ENCODE measurements around the gene UBC. TPM values are rescaled to one million over a fixed set of nuclear protein-coding genes. Genes with fewer than 3 reads are reported as not detected.

Gene UBC
- total and polyA plus RNA-seq, 9 of the 15 experiments (the other 6 are each of a cell fraction or from before 2014, with no cell fraction given), result 533 to 1,153 (median 813) TPM

DNA sequence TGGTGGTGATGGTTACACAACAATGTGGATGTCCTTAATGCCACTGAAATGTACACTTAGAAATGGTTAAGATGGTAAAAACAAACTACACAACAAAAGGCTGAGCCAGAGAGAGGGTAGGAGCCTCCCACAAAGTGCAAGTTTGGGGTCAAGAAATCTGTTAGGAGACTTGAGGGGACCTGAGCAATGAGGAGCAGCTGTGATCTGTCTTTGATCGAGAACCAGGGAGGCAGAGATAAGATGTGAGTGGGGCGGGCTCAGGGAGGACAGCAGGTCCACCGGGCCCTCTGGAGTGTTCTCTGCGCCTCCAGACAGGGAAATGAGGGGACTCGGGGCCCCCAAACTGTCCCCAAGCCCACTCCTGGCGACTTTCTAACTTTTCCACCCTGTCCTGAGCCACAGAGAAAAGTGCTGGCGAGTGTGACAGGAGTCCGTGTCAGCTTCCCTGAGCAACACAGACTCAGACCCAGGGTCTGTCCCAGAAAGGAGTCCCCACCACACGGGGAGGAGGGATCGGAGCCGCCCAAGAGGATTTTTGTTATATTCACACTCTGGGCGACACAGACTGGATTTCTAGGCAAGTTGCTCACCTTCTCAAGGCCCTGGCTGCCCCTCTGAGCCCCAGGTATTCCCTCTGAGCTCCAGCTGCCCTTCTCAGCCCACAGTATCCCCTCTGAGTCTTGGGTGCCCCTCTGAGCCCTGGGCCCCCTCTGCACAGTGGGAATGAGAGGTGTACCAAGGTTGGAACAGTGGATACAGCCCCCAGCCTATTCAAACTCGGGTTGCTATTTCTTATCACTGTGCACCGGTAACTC, 39.3 kb downstream of the UBC start:
- H3K4me3 ChIP-seq, result no peak overlapping the region
- peaks cover 22 to 29% of the 10 kb centered on the region in 2 experiments; a peak in 4 of 5 replicates for H3K4me1 ChIP-seq (replicated peaks in 1 of 2; ENCODE audit: control insufficient read depth in 2 of 2, insufficient read depth in 2 of 2, low read length in 2 of 2)
- FAIRE-seq (peak; percentile 78), DNase-seq (ENCODE audit: extremely low read depth in 1 of 4, low spot score in 3 of 4) (peak; percentile 60 to 74 (median 67)), ATAC-seq (peak; percentile 80)
- WGBS (ENCODE audit: insufficient coverage, low coverage, missing lambda C conversion rate), result 4% methylated on average over 14 of the region's 14 CpGs
- H3K79me2 ChIP-seq (ENCODE audit: control insufficient read depth, insufficient read depth, low read length), result no peaks in the 10 kb centered on the region
- H4K20me1 ChIP-seq (replicated peaks; ENCODE audit: control insufficient read depth, insufficient read depth, low read length), result no peaks in the 10 kb centered on the region
- ChIA-PET POLR2A (interaction anchor here (1.0 to 1.1 kb wide), 2 partner anchors 10 to 41 kb away, joined by 3 read pairs; no protein-coding TSS in a partner anchor), CTCF (ENCODE audit: low intra/inter-chr PET ratio) (no interaction called here)
- H3K27ac ChIP-seq (ENCODE audit: extremely low read depth, low read depth, low read length), result peak overlapping the region; percentile 67
- intact Hi-C loops (cut with micrococcal nuclease) (no loop called here), in situ Hi-C loops (cut with MboI) (no loop called here)
- no peaks in the 10 kb centered on the region for H3K27me3 ChIP-seq (ENCODE audit: control insufficient read depth in 2 of 2, insufficient read depth in 2 of 2, low read length in 2 of 2)
- H3K36me3 ChIP-seq (ENCODE audit: control insufficient read depth, insufficient read depth, low read length), result no peaks in the 10 kb centered on the region
- peak overlapping the region; percentile 73 for H2AFZ ChIP-seq (ENCODE audit: low read depth, low read length)
- no peaks in the 10 kb centered on the region for H3K9me3 ChIP-seq (replicated peaks; ENCODE audit: control insufficient read depth, insufficient read depth, low read depth, low read length)
- no TSS peak for BruUV-seq (replicated peaks)
- peak overlapping the region; percentile 67 to 92 for H3K9ac ChIP-seq (ENCODE audit: insufficient read depth in 1 of 2, low read depth in 2 of 2, low read length in 2 of 2)
- no peaks in the 10 kb centered on the region for H3K9me1 ChIP-seq (ENCODE audit: control insufficient read depth, insufficient read depth, low read length)
- H3K4me2 ChIP-seq (ENCODE audit: insufficient read depth, low read length), result peak overlapping the region; percentile 73
- TF ChIP-seq, protein P1, sequence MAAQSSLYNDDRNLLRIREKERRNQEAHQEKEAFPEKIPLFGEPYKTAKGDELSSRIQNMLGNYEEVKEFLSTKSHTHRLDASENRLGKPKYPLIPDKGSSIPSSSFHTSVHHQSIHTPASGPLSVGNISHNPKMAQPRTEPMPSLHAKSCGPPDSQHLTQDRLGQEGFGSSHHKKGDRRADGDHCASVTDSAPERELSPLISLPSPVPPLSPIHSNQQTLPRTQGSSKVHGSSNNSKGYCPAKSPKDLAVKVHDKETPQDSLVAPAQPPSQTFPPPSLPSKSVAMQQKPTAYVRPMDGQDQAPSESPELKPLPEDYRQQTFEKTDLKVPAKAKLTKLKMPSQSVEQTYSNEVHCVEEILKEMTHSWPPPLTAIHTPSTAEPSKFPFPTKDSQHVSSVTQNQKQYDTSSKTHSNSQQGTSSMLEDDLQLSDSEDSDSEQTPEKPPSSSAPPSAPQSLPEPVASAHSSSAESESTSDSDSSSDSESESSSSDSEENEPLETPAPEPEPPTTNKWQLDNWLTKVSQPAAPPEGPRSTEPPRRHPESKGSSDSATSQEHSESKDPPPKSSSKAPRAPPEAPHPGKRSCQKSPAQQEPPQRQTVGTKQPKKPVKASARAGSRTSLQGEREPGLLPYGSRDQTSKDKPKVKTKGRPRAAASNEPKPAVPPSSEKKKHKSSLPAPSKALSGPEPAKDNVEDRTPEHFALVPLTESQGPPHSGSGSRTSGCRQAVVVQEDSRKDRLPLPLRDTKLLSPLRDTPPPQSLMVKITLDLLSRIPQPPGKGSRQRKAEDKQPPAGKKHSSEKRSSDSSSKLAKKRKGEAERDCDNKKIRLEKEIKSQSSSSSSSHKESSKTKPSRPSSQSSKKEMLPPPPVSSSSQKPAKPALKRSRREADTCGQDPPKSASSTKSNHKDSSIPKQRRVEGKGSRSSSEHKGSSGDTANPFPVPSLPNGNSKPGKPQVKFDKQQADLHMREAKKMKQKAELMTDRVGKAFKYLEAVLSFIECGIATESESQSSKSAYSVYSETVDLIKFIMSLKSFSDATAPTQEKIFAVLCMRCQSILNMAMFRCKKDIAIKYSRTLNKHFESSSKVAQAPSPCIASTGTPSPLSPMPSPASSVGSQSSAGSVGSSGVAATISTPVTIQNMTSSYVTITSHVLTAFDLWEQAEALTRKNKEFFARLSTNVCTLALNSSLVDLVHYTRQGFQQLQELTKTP (IDR thresholded peaks at IDR 0.05; ENCODE audit: low read depth in 1 of 2, partially characterized antibody in 2 of 2), result no peak
- TF ChIP-seq, protein P2, sequence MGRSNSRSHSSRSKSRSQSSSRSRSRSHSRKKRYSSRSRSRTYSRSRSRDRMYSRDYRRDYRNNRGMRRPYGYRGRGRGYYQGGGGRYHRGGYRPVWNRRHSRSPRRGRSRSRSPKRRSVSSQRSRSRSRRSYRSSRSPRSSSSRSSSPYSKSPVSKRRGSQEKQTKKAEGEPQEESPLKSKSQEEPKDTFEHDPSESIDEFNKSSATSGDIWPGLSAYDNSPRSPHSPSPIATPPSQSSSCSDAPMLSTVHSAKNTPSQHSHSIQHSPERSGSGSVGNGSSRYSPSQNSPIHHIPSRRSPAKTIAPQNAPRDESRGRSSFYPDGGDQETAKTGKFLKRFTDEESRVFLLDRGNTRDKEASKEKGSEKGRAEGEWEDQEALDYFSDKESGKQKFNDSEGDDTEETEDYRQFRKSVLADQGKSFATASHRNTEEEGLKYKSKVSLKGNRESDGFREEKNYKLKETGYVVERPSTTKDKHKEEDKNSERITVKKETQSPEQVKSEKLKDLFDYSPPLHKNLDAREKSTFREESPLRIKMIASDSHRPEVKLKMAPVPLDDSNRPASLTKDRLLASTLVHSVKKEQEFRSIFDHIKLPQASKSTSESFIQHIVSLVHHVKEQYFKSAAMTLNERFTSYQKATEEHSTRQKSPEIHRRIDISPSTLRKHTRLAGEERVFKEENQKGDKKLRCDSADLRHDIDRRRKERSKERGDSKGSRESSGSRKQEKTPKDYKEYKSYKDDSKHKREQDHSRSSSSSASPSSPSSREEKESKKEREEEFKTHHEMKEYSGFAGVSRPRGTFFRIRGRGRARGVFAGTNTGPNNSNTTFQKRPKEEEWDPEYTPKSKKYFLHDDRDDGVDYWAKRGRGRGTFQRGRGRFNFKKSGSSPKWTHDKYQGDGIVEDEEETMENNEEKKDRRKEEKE (IDR thresholded peaks at IDR 0.05; ENCODE audit: borderline replicate concordance in 1 of 2, control insufficient read depth in 1 of 2, low read depth in 2 of 2, low read length in 1 of 2), result no peak
- TF ChIP-seq SMAD1 (IDR thresholded peaks at IDR 0.05; ENCODE audit: low read depth, low read length, partially characterized antibody) (peak; percentile 23), HMG20B (CRISPR knock-in tag; IDR thresholded peaks at IDR 0.05) (no peak), MTF1 (CRISPR knock-in tag; IDR thresholded peaks at IDR 0.05; ENCODE audit: borderline replicate concordance) (no peak), EGR1 (conservative IDR thresholded peaks at IDR 0.05) (no peak), YY1 (IDR thresholded peaks at IDR 0.05; ENCODE audit: borderline replicate concordance in 1 of 3, control insufficient read depth in 1 of 3, extremely low read depth in 1 of 3, insufficient read depth in 3 of 3, insufficient read length in 1 of 3, insufficient replicate concordance in 2 of 3, low read depth in 1 of 3, low read length in 2 of 3) (peak in 1 of 3 experiments; percentile 5), MEIS2 (IDR thresholded peaks at IDR 0.05; ENCODE audit: partially characterized antibody) (peak; percentile 8), RBM39 (optimal IDR thresholded peaks at IDR 0.05; ENCODE audit: low read depth, low read length) (no peak), SRF (CRISPR knock-in tag; IDR thresholded peaks at IDR 0.05) (peak in 1 of 2 experiments; percentile 89; a peak in 1 of 4 replicates)
- TF ChIP-seq, protein P3, sequence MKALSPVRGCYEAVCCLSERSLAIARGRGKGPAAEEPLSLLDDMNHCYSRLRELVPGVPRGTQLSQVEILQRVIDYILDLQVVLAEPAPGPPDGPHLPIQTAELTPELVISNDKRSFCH (CRISPR knock-in tag; IDR thresholded peaks at IDR 0.05), result no peak
- TF ChIP-seq, protein P3 (tag; IDR thresholded peaks at IDR 0.05), result no peak

All from K562 (cell line).